ENCODE results near the gene POMT1.

The POMT1 gene

GRCh38 chr9:131477367-131477766, 25.4 kb upstream of the POMT1 start:
- no peak for DNase-seq (ENCODE audit: low read depth)

GRCh38 chr9:131477816-131478419, 24.8 kb upstream of the POMT1 start:
- no peak for DNase-seq (ENCODE audit: low read depth)

- DNase-seq (ENCODE audit: low read depth): no peak
These were observed 24.3 kb upstream of the POMT1 start for GRCh38 chr9:131478421-131478868.

GRCh38 chr9:131478911-131479310, 23.8 kb upstream of the POMT1 start:
- DNase-seq (ENCODE audit: low read depth): no peak

- no peak for DNase-seq (ENCODE audit: low read depth)
These were observed 22.5 kb upstream of the POMT1 start for GRCh38 chr9:131480258-131480657.

GRCh38 chr9:131481441-131482342, 21.0 kb upstream of the POMT1 start:
- DNase-seq (ENCODE audit: low read depth): no peak

GRCh38 chr9:131482343-131483006, 20.2 kb upstream of the POMT1 start:
- DNase-seq (ENCODE audit: low read depth): no peak

GRCh38 chr9:131483319-131484050, 19.2 kb upstream of the POMT1 start:
- no peak for DNase-seq (ENCODE audit: low read depth)

- no peak for DNase-seq (ENCODE audit: low read depth)
These were observed 18.7 kb upstream of the POMT1 start for GRCh38 chr9:131484051-131484445.

- no peak for DNase-seq (ENCODE audit: low read depth)
These were observed 18.0 kb upstream of the POMT1 start for GRCh38 chr9:131484560-131485185.

GRCh38 chr9:131485206-131485605, 17.5 kb upstream of the POMT1 start:
- DNase-seq (ENCODE audit: low read depth): no peak

GRCh38 chr9:131485728-131486422, 16.8 kb upstream of the POMT1 start:
- no peak for DNase-seq (ENCODE audit: low read depth)

GRCh38 chr9:131487001-131487400, 15.7 kb upstream of the POMT1 start:
- DNase-seq (ENCODE audit: low read depth): no peak

GRCh38 chr9:131487621-131488031, 15.1 kb upstream of the POMT1 start:
- DNase-seq (ENCODE audit: low read depth): no peak

GRCh38 chr9:131490514-131490913, 12.2 kb upstream of the POMT1 start:
- DNase-seq (ENCODE audit: low read depth): no peak

GRCh38 chr9:131491001-131491710, 11.6 kb upstream of the POMT1 start:
- DNase-seq (ENCODE audit: low read depth): no peak

GRCh38 chr9:131492070-131492469, 10.6 kb upstream of the POMT1 start:
- DNase-seq (ENCODE audit: low read depth): no peak

GRCh38 chr9:131494296-131494870, 8.3 kb upstream of the POMT1 start:
- no peak for DNase-seq (ENCODE audit: low read depth)

GRCh38 chr9:131495785-131496184, 6.9 kb upstream of the POMT1 start:
- no peak for DNase-seq (ENCODE audit: low read depth)

GRCh38 chr9:131496844-131497405, 5.8 kb upstream of the POMT1 start:
- DNase-seq (ENCODE audit: low read depth): no peak
